ENCODE data around the gene GPT2.

GRCh38 chr16:46862555-46863447, 21.4 kb upstream of the GPT2 start:
- TF ChIP-seq CTCF (IDR thresholded peaks at IDR 0.05), result no peak
- TF ChIP-seq ZFX (IDR thresholded peaks at IDR 0.05; ENCODE audit: borderline replicate concordance), result no peak
